ENCODE data around the gene ETNK1. TPM values are rescaled to one million over a fixed set of nuclear protein-coding genes. Genes with fewer than 3 reads are reported as not detected.

Gene ETNK1
- total RNA-seq, 4 donors from 2014 or later = 16.7 to 145 (median 71.7) TPM

DNA sequence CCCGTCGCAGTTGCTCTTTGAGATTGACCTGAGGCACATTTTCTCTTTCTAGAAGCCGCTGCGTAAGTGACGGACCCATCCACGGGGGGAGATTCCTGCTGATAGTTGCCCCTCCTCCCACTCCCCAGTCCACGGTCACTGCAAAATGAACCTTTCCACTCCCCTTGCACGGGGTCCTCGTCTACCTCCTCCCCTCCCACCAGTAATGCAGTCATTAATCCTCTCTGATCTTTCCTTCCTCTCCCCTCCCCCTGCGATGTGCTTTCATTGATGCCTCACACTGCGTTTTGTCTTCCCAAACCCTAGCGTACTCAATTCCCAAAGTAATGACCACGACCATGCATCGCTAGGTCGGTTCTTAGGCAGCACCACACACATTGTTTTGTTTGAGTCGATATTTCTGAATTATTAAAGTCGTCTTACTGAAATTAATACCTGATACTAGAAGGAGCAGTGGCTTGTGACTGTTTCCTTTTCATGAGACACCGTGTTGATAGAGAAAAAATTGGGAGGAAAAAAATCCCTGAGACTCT, 857 bp downstream of the ETNK1 start:
- DNase-seq = peak in 1 of 2 donors; percentile 31
- Histone ChIP-seq H3K27me3 (no peaks in the 10 kb centered on the region), H3K36me3 (no peaks in the 10 kb centered on the region), H3K9me3 (no peaks in the 10 kb centered on the region), H3K4me3 (peak overlapping the region; percentile 94 to 95), H3K4me1 (no peaks in the 10 kb centered on the region), H3K27ac (peak overlapping the region; percentile 98 to 99)
- no peak for TF ChIP-seq POLR2A (IDR thresholded peaks at IDR 0.05)
- TF ChIP-seq CTCF (IDR thresholded peaks at IDR 0.05) = no peak
- intact Hi-C loops (cut with DNase I; ENCODE audit: low total_unique reads) = no loop called here

- Histone ChIP-seq H3K9me3 (no peaks in the 10 kb centered on the region), H3K27ac (peak overlapping the region; percentile 98 to 99), H3K27me3 (no peaks in the 10 kb centered on the region), H3K4me1 (no peaks in the 10 kb centered on the region), H3K4me3 (peak overlapping the region; percentile 94 to 95), H3K36me3 (no peaks in the 10 kb centered on the region)
- DNase-seq = no peak
- no peak for TF ChIP-seq CTCF (IDR thresholded peaks at IDR 0.05)
- no peak for TF ChIP-seq POLR2A (IDR thresholded peaks at IDR 0.05)
- intact Hi-C loops (cut with DNase I; ENCODE audit: low total_unique reads) = no loop called here
Observed at GRCh38 chr12:22626406-22626805, 1.4 kb downstream of the ETNK1 start.

DNA sequence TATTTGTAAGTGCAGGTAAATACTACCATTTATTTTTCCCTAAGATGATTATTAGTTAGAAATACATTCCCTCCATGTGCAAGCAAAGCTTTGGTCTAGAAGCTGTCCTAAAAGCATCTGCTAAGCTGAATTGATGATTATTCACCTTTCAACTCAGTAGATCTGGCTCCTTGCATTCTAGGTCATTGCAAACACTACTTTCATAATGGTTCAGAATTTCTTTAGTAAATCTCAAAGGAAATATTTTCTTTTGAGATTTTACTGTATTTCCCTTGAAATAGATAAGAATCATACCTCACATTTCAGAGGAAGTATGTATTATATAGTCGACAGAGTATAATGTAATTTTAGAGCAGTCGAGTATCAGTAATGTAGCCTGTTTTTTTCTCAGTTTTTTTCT, 2.4 kb downstream of the ETNK1 start:
- H3K27ac ChIP-seq = peak overlapping the region in 1 of 2 donors; percentile 99
- no peaks in the 10 kb centered on the region for H3K4me1 ChIP-seq
- no peaks in the 10 kb centered on the region for H3K9me3 ChIP-seq
- no peak for TF ChIP-seq POLR2A (IDR thresholded peaks at IDR 0.05)
- no peak for TF ChIP-seq CTCF (IDR thresholded peaks at IDR 0.05)
- H3K27me3 ChIP-seq = no peaks in the 10 kb centered on the region
- H3K4me3 ChIP-seq = peak overlapping the region; percentile 94 to 95
- intact Hi-C loops (cut with DNase I; ENCODE audit: low total_unique reads) = no loop called here
- DNase-seq = no peak
- no peaks in the 10 kb centered on the region for H3K36me3 ChIP-seq

GRCh38 chr12:22628228-22628627, 3.3 kb downstream of the ETNK1 start:
- no peaks in the 10 kb centered on the region for H3K36me3 ChIP-seq
- no peaks in the 10 kb centered on the region for H3K4me1 ChIP-seq
- no peaks in the 10 kb centered on the region for H3K27me3 ChIP-seq
- TF ChIP-seq POLR2A (IDR thresholded peaks at IDR 0.05) = no peak
- no peak for TF ChIP-seq CTCF (IDR thresholded peaks at IDR 0.05)
- no peak for DNase-seq
- peak overlapping the region in 1 of 2 donors; percentile 94 for H3K4me3 ChIP-seq
- H3K9me3 ChIP-seq = no peaks in the 10 kb centered on the region
- peak overlapping the region in 1 of 2 donors; percentile 99 for H3K27ac ChIP-seq
- intact Hi-C loops (cut with DNase I; ENCODE audit: low total_unique reads) = no loop called here

- TF ChIP-seq CTCF (IDR thresholded peaks at IDR 0.05) (peak; percentile 21 to 65 (median 48)), POLR2A (IDR thresholded peaks at IDR 0.05) (no peak)
- intact Hi-C loops (cut with DNase I; ENCODE audit: low total_unique reads) = no loop called here
- Histone ChIP-seq H3K4me1 (no peaks in the 10 kb centered on the region), H3K9me3 (no peaks in the 10 kb centered on the region), H3K36me3 (no peaks in the 10 kb centered on the region), H3K27ac (no peak overlapping the region), H3K4me3 (no peak overlapping the region), H3K27me3 (no peaks in the 10 kb centered on the region)
- no peak for DNase-seq
Observed at GRCh38 chr12:22631863-22632463, 7.0 kb downstream of the ETNK1 start.

Data from uterus (tissue), 4 donors.